ENCODE data around the gene GFOD2. TPM values are rescaled to one million over a fixed set of nuclear protein-coding genes. Genes with fewer than 3 reads are reported as not detected.

Gene GFOD2
- total and polyA plus RNA-seq, 2 of the 13 experiments (the other 11 are each of a cell fraction or from before 2014, with no cell fraction given), result 11.1 to 17.2 TPM

DNA sequence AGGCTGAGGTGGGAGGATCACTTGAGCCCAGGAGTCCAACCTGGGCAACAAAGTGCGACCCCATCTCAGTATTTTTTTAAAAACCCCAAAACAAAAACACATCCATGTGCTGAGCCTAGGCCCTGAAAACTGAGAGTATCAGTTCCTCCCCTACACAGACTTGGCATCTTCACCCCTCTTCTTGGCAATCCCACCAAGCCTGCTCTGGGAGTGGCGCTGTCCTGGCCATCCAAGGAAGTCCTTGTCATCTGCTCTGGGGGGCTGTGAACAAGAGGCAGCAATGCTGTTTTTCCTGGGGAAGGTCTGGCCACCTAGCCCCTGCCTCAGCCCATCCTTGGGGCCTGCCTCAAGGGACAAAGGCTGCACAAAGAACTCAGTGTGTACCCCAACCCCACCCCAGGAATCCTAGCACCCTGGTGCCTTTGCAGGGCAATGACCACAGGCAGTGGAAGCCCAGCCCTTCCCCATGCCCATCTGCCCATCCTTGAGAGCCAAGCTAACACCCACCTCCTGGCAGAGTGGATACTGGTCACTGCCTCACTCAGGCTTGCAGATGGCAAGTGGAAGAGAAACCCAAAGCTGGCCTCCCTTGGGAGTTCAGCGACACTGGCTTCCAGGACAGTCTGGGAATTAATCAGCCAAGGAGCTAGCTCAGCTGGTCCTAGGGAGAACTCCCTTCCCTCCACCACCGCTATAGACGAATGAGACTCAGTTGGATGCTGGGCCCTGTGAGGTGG lies 14.8 kb upstream of the GFOD2 start:
- in situ Hi-C loops (cut with HindIII; ENCODE audit: extremely low pct_ligation_motif_present, low pct_unique_long_range_greater_than_20kb), result no loop called here
- peaks cover 28 to 60% of the 10 kb centered on the region in 2 experiments; a peak in 4 of 5 replicates for H3K36me3 ChIP-seq (replicated peaks in 1 of 2; ENCODE audit: control insufficient read depth in 1 of 2, insufficient read depth in 2 of 2, low read length in 2 of 2)

DNA sequence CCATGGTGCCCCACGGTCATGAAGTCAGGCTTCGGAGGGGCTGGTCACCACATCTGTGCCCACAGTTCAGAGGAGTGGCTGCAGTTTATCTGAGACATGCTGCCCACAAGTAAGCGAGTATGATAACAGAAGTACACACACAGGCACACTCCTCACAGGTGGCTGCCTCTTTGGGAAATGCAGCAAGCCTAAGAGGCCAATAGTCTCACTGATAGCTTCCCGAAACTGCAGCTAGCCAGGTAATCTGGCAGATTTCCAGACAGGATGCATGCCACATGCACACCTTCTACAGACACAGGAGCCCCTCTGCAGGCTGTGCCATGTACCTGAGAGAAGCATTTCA lies 12.6 kb upstream of the GFOD2 start:
- H2AFZ ChIP-seq (ENCODE audit: low read length), result no peak overlapping the region
- 89% methylated on average over 2 of the region's 4 CpGs for WGBS (ENCODE audit: low lambda C conversion rate)
- intact Hi-C loops (cut with micrococcal nuclease; ENCODE audit: unreplicated experiment), result no loop called here
- no peak overlapping the region for H3K4me2 ChIP-seq (ENCODE audit: low read depth, low read length)
- ChIA-PET CTCF (ENCODE audit: low intra/inter-chr PET ratio, low total read pairs) (no interaction called here), POLR2A (no interaction called here)
- no peaks in the 10 kb centered on the region for H3K27me3 ChIP-seq (ENCODE audit: control insufficient read depth in 1 of 2, insufficient read depth in 2 of 2, low read length in 2 of 2)
- no peak for ATAC-seq
- no peak for FAIRE-seq
- no peaks in the 10 kb centered on the region for H3K79me2 ChIP-seq (ENCODE audit: insufficient read depth, low read length)
- H4K20me1 ChIP-seq (ENCODE audit: insufficient read depth, low read length), result no peaks in the 10 kb centered on the region
- in situ Hi-C loops (cut with HindIII; ENCODE audit: extremely low pct_ligation_motif_present, low pct_unique_long_range_greater_than_20kb), result no loop called here
- TF ChIP-seq MED1 (CRISPR knock-in tag; IDR thresholded peaks at IDR 0.05) (no peak), HOXD1 (CRISPR knock-in tag; IDR thresholded peaks at IDR 0.05) (no peak), ERF (CRISPR knock-in tag; IDR thresholded peaks at IDR 0.05) (no peak), SMYD3 (CRISPR knock-in tag; IDR thresholded peaks at IDR 0.05) (no peak), NBN (conservative IDR thresholded peaks at IDR 0.05) (no peak)
- TF ChIP-seq, protein P1, sequence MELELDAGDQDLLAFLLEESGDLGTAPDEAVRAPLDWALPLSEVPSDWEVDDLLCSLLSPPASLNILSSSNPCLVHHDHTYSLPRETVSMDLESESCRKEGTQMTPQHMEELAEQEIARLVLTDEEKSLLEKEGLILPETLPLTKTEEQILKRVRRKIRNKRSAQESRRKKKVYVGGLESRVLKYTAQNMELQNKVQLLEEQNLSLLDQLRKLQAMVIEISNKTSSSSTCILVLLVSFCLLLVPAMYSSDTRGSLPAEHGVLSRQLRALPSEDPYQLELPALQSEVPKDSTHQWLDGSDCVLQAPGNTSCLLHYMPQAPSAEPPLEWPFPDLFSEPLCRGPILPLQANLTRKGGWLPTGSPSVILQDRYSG (CRISPR knock-in tag; IDR thresholded peaks at IDR 0.05), result no peak
- peaks cover 32 to 71% of the 10 kb centered on the region in 2 experiments for H3K36me3 ChIP-seq (replicated peaks in 1 of 2; ENCODE audit: control insufficient read depth in 1 of 2, insufficient read depth in 2 of 2, low read length in 2 of 2)
- H3K9ac ChIP-seq (ENCODE audit: insufficient read depth, low read depth, low read length), result no peak overlapping the region
- no peaks in the 10 kb centered on the region for H3K9me3 ChIP-seq (ENCODE audit: low read length)
- no peak overlapping the region for H3K4me3 ChIP-seq (replicated peaks in 1 of 3; ENCODE audit: insufficient read depth in 1 of 3, low read depth in 2 of 3, low read length in 3 of 3)
- no TSS peak for BruUV-seq (replicated peaks)
- no peak overlapping the region for H3K27ac ChIP-seq (ENCODE audit: extremely low read length, insufficient read depth, low read length)
- DNase-seq (ENCODE audit: low spot score), result no peak
- H3K4me1 ChIP-seq (ENCODE audit: insufficient read depth, low read length), result peaks cover 9% of the 10 kb centered on the region

More for the DNA sequence above, 14.8 kb upstream of the GFOD2 start:
- BruUV-seq (replicated peaks), result no TSS peak
- no peaks in the 10 kb centered on the region for H3K4me1 ChIP-seq (ENCODE audit: insufficient read depth, low read length)
- DNase-seq (ENCODE audit: low spot score) (no peak), FAIRE-seq (no peak), ATAC-seq (no peak)
- H3K9ac ChIP-seq (ENCODE audit: insufficient read depth, low read depth, low read length), result no peak overlapping the region
- no peak overlapping the region for H3K4me3 ChIP-seq (replicated peaks in 1 of 3; ENCODE audit: insufficient read depth in 1 of 3, low read depth in 2 of 3, low read length in 3 of 3)
- no peaks in the 10 kb centered on the region for H3K27me3 ChIP-seq (ENCODE audit: control insufficient read depth in 1 of 2, insufficient read depth in 2 of 2, low read length in 2 of 2)
- intact Hi-C loops (cut with micrococcal nuclease; ENCODE audit: unreplicated experiment), result no loop called here
- no peaks in the 10 kb centered on the region for H4K20me1 ChIP-seq (ENCODE audit: insufficient read depth, low read length)
- no peaks in the 10 kb centered on the region for H3K9me3 ChIP-seq (ENCODE audit: low read length)
- CTCF ChIA-PET (ENCODE audit: low intra/inter-chr PET ratio, low total read pairs), result no interaction called here
- POLR2A ChIA-PET, result interaction anchor here (0.6 kb wide), 1 partner anchor 66 kb away, joined by 3 read pairs; no protein-coding TSS in a partner anchor
- H3K27ac ChIP-seq (ENCODE audit: extremely low read length, insufficient read depth, low read length), result no peak overlapping the region
- WGBS (ENCODE audit: low lambda C conversion rate), result 97% methylated on average over 5 of the region's 5 CpGs
- no peak overlapping the region for H2AFZ ChIP-seq (ENCODE audit: low read length)
- H3K4me2 ChIP-seq (ENCODE audit: low read depth, low read length), result no peak overlapping the region
- H3K79me2 ChIP-seq (ENCODE audit: insufficient read depth, low read length), result no peaks in the 10 kb centered on the region
- no peak for TF ChIP-seq RARA (CRISPR knock-in tag; IDR thresholded peaks at IDR 0.05)
- no peak for TF ChIP-seq ARHGAP35 (CRISPR knock-in tag; IDR thresholded peaks at IDR 0.05; ENCODE audit: borderline replicate concordance)
- TF ChIP-seq, protein P2, sequence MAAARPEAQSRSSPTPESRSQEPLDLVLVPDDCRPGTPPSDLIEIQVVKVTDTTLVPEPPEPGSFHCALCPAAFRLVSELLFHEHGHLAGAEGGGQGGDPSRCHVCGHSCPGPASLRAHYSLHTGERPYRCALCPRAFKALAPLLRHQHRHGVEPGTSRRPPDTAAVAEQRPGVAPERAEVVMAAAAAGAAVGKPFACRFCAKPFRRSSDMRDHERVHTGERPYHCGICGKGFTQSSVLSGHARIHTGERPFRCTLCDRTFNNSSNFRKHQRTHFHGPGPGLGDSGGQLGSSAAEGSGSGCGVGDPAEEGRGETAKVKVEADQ (CRISPR knock-in tag; IDR thresholded peaks at IDR 0.05; ENCODE audit: borderline replicate concordance), result no peak
- TF ChIP-seq, protein P3, sequence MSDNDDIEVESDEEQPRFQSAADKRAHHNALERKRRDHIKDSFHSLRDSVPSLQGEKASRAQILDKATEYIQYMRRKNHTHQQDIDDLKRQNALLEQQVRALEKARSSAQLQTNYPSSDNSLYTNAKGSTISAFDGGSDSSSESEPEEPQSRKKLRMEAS (IDR thresholded peaks at IDR 0.05), result no peak
